Activated CD4-positive, alpha-beta T cell treated with anti-CD3 and anti-CD28 coated beads for 36 hours (primary cell): ENCODE results near the gene TMEM178B. TPM values are rescaled to one million over a fixed set of nuclear protein-coding genes. Genes with fewer than 3 reads are reported as not detected.
A peak's percentile ranks its signal among the peaks of the same experiment; 100 is the strongest.

ENCODE experiments used
- ATAC-seq: fragments of 200-7000 bp; cut with Tn5 transposase; one replicate; pipeline ENCODE4 v1.10.0; 2021; ENCODE audit warnings: mild to moderate bottlenecking, moderate library complexity
- CTCF ChIA-PET: fragments of 350-600 bp; sonication (Branson Sonifier 250); formaldehyde crosslinking; loops from one replicate; lab custom pipeline; 2021; ENCODE audit warnings: antibody characterized with exemption; lab: Charles Lee
- POLR2A ChIA-PET: fragments of 350-600 bp; sonication (Branson Sonifier 250); formaldehyde crosslinking; loops from one replicate; lab custom pipeline; 2021; ENCODE audit warnings: antibody characterized with exemption, inconsistent platforms; lab: Charles Lee
- DNase-seq: peaks from one replicate; pipeline ENCODE4 v3.0.0-alpha.2; 2020
- H3K27ac Mint-ChIP-seq: one replicate; pipeline ENCODE4 v1.8.0; 2021; ENCODE audit warnings: mixed read lengths
- H3K27me3 Mint-ChIP-seq: one replicate; pipeline ENCODE4 v1.8.0; 2021; ENCODE audit warnings: mixed read lengths
- H3K36me3 Mint-ChIP-seq: one replicate; pipeline ENCODE4 v1.8.0; 2021; ENCODE audit warnings: low read depth, mixed read lengths
- H3K4me1 Mint-ChIP-seq: one replicate; pipeline ENCODE4 v1.8.0; 2021; ENCODE audit warnings: mixed read lengths
- H3K4me3 Mint-ChIP-seq: one replicate; pipeline ENCODE4 v1.8.0; 2021; ENCODE audit warnings: mild to moderate bottlenecking, moderate library complexity, mixed read lengths
- H3K9me3 Mint-ChIP-seq: one replicate; pipeline ENCODE4 v1.8.0; 2021; ENCODE audit warnings: low read depth, mixed read lengths
- intact Hi-C, 2 experiments: fragments of 100-400 bp; cut with DNase I in 1 of 2; cut with micrococcal nuclease in 1 of 2; formaldehyde crosslinking; loops; one replicate each; pipeline versions ENCODE4 v1.14.2 to v1.15.1; 2022 to 2024; cut with DNase I, micrococcal nuclease
- total RNA-seq, 2 experiments: library from RNA; stranded (reverse); gene quantifications; one replicate each; pipeline ENCODE4 v1.2.3, GENCODE V29; 2021

The TMEM178B gene
- total RNA-seq, 2 experiments from 2014 or later = 0.23 TPM

DNA sequence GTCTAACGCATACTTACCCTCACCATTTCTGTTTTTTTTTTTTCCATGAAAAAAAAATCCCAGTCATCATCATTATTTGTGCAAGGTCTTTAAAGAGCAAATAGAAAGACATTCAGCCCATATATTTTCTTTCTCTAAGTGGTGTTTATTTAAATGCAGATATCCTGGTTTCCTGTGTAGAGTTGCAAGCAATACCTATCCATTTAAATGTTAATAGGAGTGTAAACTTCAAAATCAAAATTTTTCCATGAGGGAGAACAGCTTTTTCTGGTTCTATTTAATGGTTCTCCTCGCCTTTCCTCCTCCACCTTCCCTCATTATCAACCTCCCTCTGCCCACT is 357.2 kb downstream of the TMEM178B start:
- H3K9me3 Mint-ChIP-seq = peaks cover 5% of the 10 kb centered on the region
- no peak overlapping the region for H3K4me3 Mint-ChIP-seq
- intact Hi-C loops = no loop called here
- H3K27me3 Mint-ChIP-seq = peaks cover 28% of the 10 kb centered on the region
- ChIA-PET CTCF (no interaction called here), POLR2A (no interaction called here)
- DNase-seq (no peak), ATAC-seq (no peak)
- H3K27ac Mint-ChIP-seq = no peak overlapping the region
- H3K36me3 Mint-ChIP-seq = no peaks in the 10 kb centered on the region
- no peaks in the 10 kb centered on the region for H3K4me1 Mint-ChIP-seq

DNA sequence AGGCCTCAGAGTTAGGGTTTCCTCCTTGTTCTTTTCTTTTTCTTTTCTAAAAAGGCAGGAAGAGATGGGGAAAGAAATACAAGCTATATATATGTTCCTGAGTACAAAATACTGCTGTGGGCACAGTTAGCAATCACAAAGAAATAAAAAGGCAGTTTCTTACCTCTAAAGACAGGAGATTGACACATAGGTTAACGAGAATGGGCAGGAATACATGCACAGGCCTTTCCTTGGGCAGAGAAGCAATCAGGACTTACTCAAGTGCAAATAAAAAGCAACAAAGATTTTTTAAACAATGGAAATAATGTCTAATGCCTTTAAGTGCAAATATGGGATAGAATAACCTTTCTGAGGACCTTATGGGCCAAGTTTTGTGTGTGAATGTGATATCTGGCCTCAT is 357.8 kb downstream of the TMEM178B start:
- H3K27ac Mint-ChIP-seq = no peak overlapping the region
- peaks cover 5% of the 10 kb centered on the region for H3K9me3 Mint-ChIP-seq
- no peak overlapping the region for H3K4me3 Mint-ChIP-seq
- H3K27me3 Mint-ChIP-seq = peaks cover 28% of the 10 kb centered on the region
- CTCF ChIA-PET = no interaction called here
- ATAC-seq (no peak), DNase-seq (no peak)
- no peaks in the 10 kb centered on the region for H3K36me3 Mint-ChIP-seq
- intact Hi-C loops = no loop called here
- no peaks in the 10 kb centered on the region for H3K4me1 Mint-ChIP-seq
- POLR2A ChIA-PET = no interaction called here

DNA sequence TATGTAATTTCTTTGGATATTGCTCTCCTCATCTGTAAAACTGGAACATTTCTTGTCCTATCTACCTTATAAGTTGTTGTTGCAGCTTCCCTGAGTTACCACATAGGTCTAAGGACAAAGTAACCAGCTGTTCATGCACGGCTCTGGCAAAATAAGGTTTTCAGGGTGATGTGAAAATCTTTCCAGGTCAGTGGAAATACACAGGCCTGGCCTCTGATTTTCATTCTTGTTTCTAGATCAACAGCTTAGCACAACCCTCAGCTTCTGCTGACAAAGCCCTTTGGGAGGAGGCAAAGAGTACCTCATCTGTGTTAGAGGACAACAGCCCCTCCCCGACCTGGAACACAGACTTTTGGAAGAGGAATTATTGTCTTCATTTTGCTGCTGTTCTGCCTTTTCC is 359.8 kb downstream of the TMEM178B start:
- DNase-seq (no peak), ATAC-seq (no peak)
- intact Hi-C loops = no loop called here
- peaks cover 28% of the 10 kb centered on the region for H3K27me3 Mint-ChIP-seq
- H3K36me3 Mint-ChIP-seq = no peaks in the 10 kb centered on the region
- no peaks in the 10 kb centered on the region for H3K9me3 Mint-ChIP-seq
- no peak overlapping the region for H3K27ac Mint-ChIP-seq
- ChIA-PET CTCF (no interaction called here), POLR2A (no interaction called here)
- H3K4me3 Mint-ChIP-seq = no peak overlapping the region
- no peaks in the 10 kb centered on the region for H3K4me1 Mint-ChIP-seq

DNA sequence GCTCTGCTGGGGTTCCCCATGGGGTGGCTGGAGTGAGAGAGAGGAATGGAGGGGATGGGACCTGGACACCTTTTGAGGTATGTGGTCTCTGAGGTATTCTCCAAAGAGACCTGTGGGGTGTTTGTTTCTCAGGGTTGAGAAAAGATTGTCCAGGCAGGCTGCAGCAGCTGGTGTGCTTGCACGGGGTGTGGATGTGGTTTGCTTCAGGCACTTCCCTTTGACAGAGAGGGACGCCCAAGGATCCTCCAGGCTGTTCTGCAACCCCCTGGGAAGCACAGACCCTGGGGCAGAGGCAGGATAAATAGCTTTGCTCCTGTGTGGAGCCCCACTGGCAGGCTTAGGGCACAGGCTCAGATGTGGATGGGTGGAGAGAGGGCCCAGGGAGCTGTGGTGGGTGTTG is 362.3 kb downstream of the TMEM178B start:
- POLR2A ChIA-PET = no interaction called here
- Mint-ChIP-seq H3K27ac (no peak overlapping the region), H3K9me3 (no peaks in the 10 kb centered on the region), H3K4me3 (no peak overlapping the region), H3K4me1 (no peaks in the 10 kb centered on the region), H3K27me3 (peaks cover 17% of the 10 kb centered on the region), H3K36me3 (no peaks in the 10 kb centered on the region)
- ATAC-seq = no peak
- DNase-seq = no peak
- intact Hi-C loops = no loop called here
- CTCF ChIA-PET = interaction anchor here (0.6 kb wide), 1 partner anchor 932 kb away, joined by 3 read pairs; no protein-coding TSS in a partner anchor

DNA sequence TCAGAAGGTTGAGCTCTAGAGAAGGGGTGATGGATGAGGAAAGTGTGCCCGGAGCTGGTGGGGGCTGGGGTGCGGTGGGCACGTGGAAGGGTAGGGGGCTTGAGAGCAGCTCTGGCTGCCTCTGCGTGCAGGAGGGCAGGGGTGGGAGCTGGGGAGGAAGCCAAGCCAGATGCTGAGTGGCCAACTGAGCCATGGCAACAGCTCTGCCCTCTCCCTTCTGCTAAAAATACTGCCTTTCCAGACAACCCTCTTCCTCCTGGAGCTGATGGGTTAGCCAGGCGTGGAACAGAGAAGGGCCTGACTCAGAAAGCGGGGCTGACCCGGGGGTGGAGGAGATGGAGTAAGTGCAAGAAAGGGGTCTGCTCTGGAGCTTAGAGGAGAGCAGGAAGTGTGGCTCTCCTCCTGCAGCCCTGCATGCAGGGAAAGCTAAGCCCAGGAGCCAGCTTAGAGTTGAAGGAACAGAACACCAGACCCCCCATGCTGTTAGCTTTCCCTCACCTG is 362.8 kb downstream of the TMEM178B start:
- Mint-ChIP-seq H3K4me3 (no peak overlapping the region), H3K9me3 (no peaks in the 10 kb centered on the region), H3K27me3 (peaks cover 17% of the 10 kb centered on the region), H3K27ac (no peak overlapping the region), H3K4me1 (no peaks in the 10 kb centered on the region), H3K36me3 (no peaks in the 10 kb centered on the region)
- DNase-seq (no peak), ATAC-seq (no peak)
- intact Hi-C loops = no loop called here
- ChIA-PET CTCF (interaction anchor here (0.6 kb wide), 1 partner anchor 933 kb away, joined by 3 read pairs; no protein-coding TSS in a partner anchor), POLR2A (no interaction called here)

DNA sequence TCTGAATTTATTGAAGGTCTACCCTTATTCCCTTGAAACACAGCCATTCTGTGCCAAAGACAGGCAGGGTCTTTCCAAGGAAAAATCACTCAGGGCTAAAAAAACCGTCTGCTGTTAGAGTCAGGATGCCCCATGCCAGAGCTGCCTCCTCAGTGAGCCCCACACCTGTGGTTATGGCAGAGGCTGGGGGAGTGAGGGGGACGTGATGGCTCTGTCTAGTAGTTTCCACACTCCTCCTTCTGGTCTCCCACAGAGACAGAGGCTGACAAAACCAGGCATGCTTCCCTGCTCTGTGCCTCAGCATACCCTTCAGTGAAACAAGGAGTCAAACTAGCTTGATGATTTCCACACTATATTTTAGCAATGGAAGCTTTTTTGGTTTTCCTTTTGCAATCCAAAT is 365.3 kb downstream of the TMEM178B start:
- no peak overlapping the region for H3K27ac Mint-ChIP-seq

DNA sequence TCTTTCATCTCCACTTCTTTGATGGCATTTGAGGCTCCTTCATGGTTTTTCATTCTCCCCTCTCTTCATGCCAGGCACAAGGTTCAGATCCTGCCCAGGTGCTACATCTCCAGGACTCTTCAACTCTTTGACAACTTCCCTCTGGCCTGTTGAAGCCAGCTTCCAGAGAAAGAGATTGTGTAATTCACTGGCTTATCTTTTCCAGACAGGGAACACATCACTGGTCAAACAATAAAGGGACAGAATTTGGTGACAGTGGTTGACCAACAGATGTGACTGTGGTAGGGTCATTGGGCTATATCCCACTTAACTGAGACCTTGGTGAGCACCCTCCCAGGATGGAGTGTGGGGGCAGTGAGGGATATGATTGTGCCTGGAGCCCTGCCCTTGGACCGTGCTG is 365.9 kb downstream of the TMEM178B start:
- Mint-ChIP-seq H3K4me3 (no peak overlapping the region), H3K27ac (no peak overlapping the region), H3K4me1 (no peaks in the 10 kb centered on the region), H3K27me3 (peaks cover 7% of the 10 kb centered on the region), H3K9me3 (no peaks in the 10 kb centered on the region), H3K36me3 (no peaks in the 10 kb centered on the region)
- ChIA-PET POLR2A (no interaction called here), CTCF (interaction anchor here (1.5 kb wide), 1 partner anchor 214 kb away, joined by 3 read pairs; no protein-coding TSS in a partner anchor)
- DNase-seq = no peak
- intact Hi-C loops = no loop called here
- no peak for ATAC-seq

More for the DNA sequence above, 365.3 kb downstream of the TMEM178B start:
- Mint-ChIP-seq H3K4me3 (no peak overlapping the region), H3K4me1 (no peaks in the 10 kb centered on the region), H3K27me3 (peaks cover 12% of the 10 kb centered on the region), H3K9me3 (no peaks in the 10 kb centered on the region), H3K36me3 (no peaks in the 10 kb centered on the region)
- intact Hi-C loops = no loop called here
- ATAC-seq = no peak
- no peak for DNase-seq
- ChIA-PET CTCF (no interaction called here), POLR2A (no interaction called here)

DNA sequence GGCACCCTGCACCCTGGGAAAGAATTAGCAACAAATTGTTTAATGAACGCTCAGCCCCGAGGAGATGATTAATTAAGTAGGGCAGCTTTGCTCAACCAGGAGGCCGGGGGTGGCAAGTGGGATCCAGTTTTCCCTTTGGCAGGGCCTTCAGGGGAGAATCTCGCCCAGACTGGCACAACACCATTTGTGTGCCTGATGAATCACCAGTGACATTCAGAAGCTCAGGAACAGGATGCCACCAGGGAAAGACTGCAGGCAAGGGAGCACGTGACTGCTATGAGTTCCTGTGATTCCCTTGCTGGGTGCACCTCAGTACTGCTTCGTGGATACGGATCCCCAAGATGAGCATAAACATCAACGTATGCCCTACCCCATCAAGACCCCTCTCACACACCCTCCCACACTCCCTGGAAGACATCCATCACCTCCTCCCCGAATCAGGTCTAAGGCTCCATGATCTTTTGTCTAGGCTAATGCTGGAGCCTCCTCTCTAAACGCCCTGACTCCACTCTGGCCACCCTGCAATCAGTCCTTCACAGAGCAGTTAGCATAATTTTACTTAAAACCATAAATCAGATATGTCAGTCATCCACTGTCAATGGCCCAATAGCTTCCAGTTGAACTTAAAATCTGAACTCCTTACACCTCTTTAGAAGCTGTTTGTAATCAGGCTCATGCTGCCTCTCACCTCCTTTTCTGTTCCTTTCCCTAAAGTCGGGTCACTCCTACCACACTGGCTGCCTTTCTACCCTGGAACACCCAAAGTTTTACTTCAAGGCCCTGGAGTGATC is 368.2 kb downstream of the TMEM178B start:
- no peak for DNase-seq
- Mint-ChIP-seq H3K36me3 (no peaks in the 10 kb centered on the region), H3K4me1 (no peaks in the 10 kb centered on the region), H3K27me3 (peaks cover 5% of the 10 kb centered on the region), H3K9me3 (no peaks in the 10 kb centered on the region), H3K4me3 (no peak overlapping the region), H3K27ac (no peak overlapping the region)
- CTCF ChIA-PET = interaction anchor here (0.6 to 1.0 kb wide), 2 partner anchors 17 to 27 kb away, joined by 3 to 7 read pairs; no protein-coding TSS in a partner anchor
- intact Hi-C loops = no loop called here
- POLR2A ChIA-PET = no interaction called here
- no peak for ATAC-seq

DNA sequence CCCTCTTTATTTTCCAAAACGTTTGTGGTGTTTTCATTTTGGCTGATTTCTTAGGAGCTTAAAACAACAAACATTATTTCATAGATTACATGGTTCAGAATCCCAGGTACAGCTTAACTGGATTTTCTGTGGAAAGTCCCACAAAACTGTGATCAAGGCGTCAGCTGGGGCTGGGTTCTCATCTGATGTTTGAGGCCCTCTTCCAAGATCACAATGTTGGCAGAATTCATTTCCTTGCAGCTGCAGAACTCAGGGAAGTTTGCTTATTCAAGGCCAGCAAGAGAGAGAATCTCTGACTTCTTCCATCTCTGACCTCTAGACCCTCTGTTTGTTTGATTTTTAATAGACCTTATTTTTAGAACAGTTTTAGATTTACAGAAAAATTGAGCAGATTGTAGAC is 368.9 kb downstream of the TMEM178B start:
- Mint-ChIP-seq H3K27ac (no peak overlapping the region), H3K4me1 (no peaks in the 10 kb centered on the region), H3K27me3 (peaks cover 6% of the 10 kb centered on the region), H3K36me3 (no peaks in the 10 kb centered on the region), H3K9me3 (no peaks in the 10 kb centered on the region), H3K4me3 (no peak overlapping the region)
- DNase-seq = no peak
- POLR2A ChIA-PET = no interaction called here
- CTCF ChIA-PET = interaction anchor here (0.6 kb wide), 1 partner anchor 28 kb away, joined by 3 read pairs; no protein-coding TSS in a partner anchor
- no peak for ATAC-seq
- intact Hi-C loops = no loop called here

DNA sequence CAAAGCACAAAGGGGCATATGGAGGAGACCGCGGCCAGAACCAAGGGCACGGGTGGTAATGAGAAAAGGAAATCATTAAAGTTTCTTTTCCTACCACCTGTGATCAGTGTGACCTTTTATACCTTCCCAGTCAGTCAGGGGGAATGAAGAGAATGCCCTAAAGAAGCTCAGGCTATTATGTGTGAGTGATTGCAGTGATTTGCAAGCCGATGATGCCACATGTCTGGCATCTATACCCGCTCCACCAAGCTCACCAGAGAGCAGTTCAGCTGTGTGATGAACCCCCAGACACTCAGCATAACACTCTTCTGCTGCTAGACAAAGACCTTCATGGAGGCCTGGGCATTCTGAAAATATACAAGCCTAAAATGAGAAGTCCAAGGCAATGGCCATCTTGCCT is 371.1 kb downstream of the TMEM178B start:
- intact Hi-C loops = no loop called here
- no peak overlapping the region for H3K27ac Mint-ChIP-seq

DNA sequence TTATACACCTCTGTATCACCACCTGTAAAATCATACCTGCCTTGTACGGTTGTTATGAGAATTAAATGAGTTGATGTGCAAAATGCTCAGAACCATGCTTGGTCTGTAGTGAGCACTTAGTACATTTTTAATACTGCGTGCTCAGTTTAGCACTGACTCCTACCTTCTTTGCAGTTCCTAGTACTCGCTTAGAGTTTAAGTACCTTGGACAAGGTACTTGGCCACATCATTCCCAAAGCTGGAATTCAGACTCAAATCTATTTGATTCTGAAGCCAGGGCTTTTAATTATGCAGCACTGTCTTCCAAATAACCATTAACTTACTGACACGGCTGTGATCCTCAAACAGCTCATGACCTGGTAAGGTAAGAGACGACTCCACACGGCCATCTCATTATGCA is 377.4 kb downstream of the TMEM178B start:
- CTCF ChIA-PET = no interaction called here
- Mint-ChIP-seq H3K9me3 (no peaks in the 10 kb centered on the region), H3K27me3 (peaks cover 12% of the 10 kb centered on the region), H3K4me3 (no peak overlapping the region), H3K36me3 (no peaks in the 10 kb centered on the region), H3K27ac (no peak overlapping the region), H3K4me1 (no peaks in the 10 kb centered on the region)
- no peak for DNase-seq
- no peak for ATAC-seq
- intact Hi-C loops = no loop called here
- POLR2A ChIA-PET = no interaction called here

More for the DNA sequence above, 371.1 kb downstream of the TMEM178B start:
- CTCF ChIA-PET = no interaction called here
- Mint-ChIP-seq H3K36me3 (no peaks in the 10 kb centered on the region), H3K4me3 (no peak overlapping the region), H3K4me1 (no peaks in the 10 kb centered on the region), H3K27me3 (peaks cover 10% of the 10 kb centered on the region), H3K9me3 (no peaks in the 10 kb centered on the region)
- DNase-seq (no peak), ATAC-seq (no peak)
- POLR2A ChIA-PET = no interaction called here

DNA sequence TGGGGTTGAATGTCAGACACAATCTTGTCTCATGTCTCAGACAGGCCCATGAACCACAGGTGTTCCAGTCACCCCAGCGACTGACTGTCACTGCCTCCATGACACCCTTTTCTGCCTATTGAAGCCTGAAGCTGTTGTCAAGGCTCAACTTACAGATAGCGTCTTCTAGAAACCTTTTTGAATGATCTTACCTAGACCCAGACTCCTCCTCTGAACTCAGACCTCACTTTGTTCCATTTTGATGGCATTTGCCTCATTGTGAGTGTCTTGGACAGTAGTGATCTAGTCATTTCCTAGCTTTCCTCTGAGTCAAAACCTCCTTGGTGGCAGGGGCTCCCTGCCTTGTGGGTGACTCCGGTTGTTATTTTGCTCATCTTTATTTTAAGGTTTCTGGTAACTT is 379.0 kb downstream of the TMEM178B start:
- ChIA-PET CTCF (no interaction called here), POLR2A (no interaction called here)
- H3K9me3 Mint-ChIP-seq = no peaks in the 10 kb centered on the region
- peaks cover 10% of the 10 kb centered on the region for H3K27me3 Mint-ChIP-seq
- H3K4me1 Mint-ChIP-seq = no peaks in the 10 kb centered on the region
- H3K27ac Mint-ChIP-seq = no peak overlapping the region
- H3K4me3 Mint-ChIP-seq = no peak overlapping the region
- peak; percentile 90 for ATAC-seq
- no peaks in the 10 kb centered on the region for H3K36me3 Mint-ChIP-seq
- intact Hi-C loops = no loop called here
- DNase-seq = peak; percentile 30
